Astrocyte (in vitro differentiated cells and primary cell): ENCODE results near the gene ADGRB2. TPM values are rescaled to one million over a fixed set of nuclear protein-coding genes. Genes with fewer than 3 reads are reported as not detected.

ENCODE experiments used
- DNase-seq: peaks from one replicate; pipeline ENCODE4 v3.0.0-alpha.2; 2010; ENCODE audit warnings: low read depth
- FAIRE-seq: peaks from 2 replicates; lab custom pipeline; 2011; peaks lifted over from hg19 to GRCh38; lab: Jason Lieb, UNC
- H2AFZ ChIP-seq: 2 replicates; pipeline ENCODE4 v1.6.0; 2012; ENCODE audit warnings: low read depth, low read length, inconsistent platforms
- H3K27ac ChIP-seq: 2 replicates; pipeline ENCODE4 v1.5.1; 2011; ENCODE audit warnings: low read depth, low read length, inconsistent platforms
- H3K27me3 ChIP-seq: 2 replicates; pipeline ENCODE4 v1.6.0; 2011; ENCODE audit warnings: low read length, inconsistent platforms; ENCODE audit not compliant: insufficient read depth
- H3K36me3 ChIP-seq: 2 replicates; pipeline ENCODE4 v1.5.1; 2011; ENCODE audit warnings: low read length, inconsistent platforms; ENCODE audit not compliant: insufficient read depth
- H3K4me1 ChIP-seq: 2 replicates; pipeline ENCODE4 v1.5.1; 2011; ENCODE audit warnings: low read length, inconsistent platforms; ENCODE audit not compliant: insufficient read depth
- H3K4me2 ChIP-seq: 2 replicates; pipeline ENCODE4 v1.6.0; 2012; ENCODE audit warnings: low read length, inconsistent platforms
- H3K4me3 ChIP-seq: 2 replicates; pipeline ENCODE4 v1.5.1; 2011; ENCODE audit warnings: low read depth, mild to moderate bottlenecking, low read length, inconsistent platforms; ENCODE audit not compliant: insufficient read depth
- H3K79me2 ChIP-seq: 2 replicates; pipeline ENCODE4 v1.6.0; 2012; ENCODE audit warnings: mild to moderate bottlenecking, low read length, inconsistent platforms; ENCODE audit not compliant: insufficient read depth
- H3K9ac ChIP-seq: 2 replicates; pipeline ENCODE4 v1.6.0; 2012; ENCODE audit warnings: mild to moderate bottlenecking, low read length, inconsistent platforms
- H3K9me3 ChIP-seq: 2 replicates; pipeline ENCODE4 v1.5.1; 2012; ENCODE audit warnings: low read depth, mild to moderate bottlenecking, low read length, inconsistent platforms; ENCODE audit not compliant: insufficient read depth
- H4K20me1 ChIP-seq: 2 replicates; pipeline ENCODE4 v1.6.0; 2012; ENCODE audit warnings: low read length, inconsistent platforms; ENCODE audit not compliant: insufficient read depth
- H3K27ac Mint-ChIP-seq: one replicate; pipeline ENCODE4 v1.8.0; 2021; ENCODE audit warnings: mild to moderate bottlenecking, mixed read lengths; ENCODE audit not compliant: unreplicated experiment
- H3K27me3 Mint-ChIP-seq: one replicate; pipeline ENCODE4 v1.8.0; 2021; ENCODE audit warnings: low read depth, mixed read lengths; ENCODE audit not compliant: unreplicated experiment
- H3K36me3 Mint-ChIP-seq: one replicate; pipeline ENCODE4 v1.8.0; 2021; ENCODE audit warnings: low read depth, mixed read lengths; ENCODE audit not compliant: unreplicated experiment
- H3K4me1 Mint-ChIP-seq: one replicate; pipeline ENCODE4 v1.8.0; 2021; ENCODE audit warnings: low read depth, mixed read lengths; ENCODE audit not compliant: unreplicated experiment
- H3K4me3 Mint-ChIP-seq: one replicate; pipeline ENCODE4 v1.8.0; 2021; ENCODE audit warnings: mild to moderate bottlenecking, moderate library complexity, mixed read lengths; ENCODE audit not compliant: unreplicated experiment
- H3K9me3 Mint-ChIP-seq: one replicate; pipeline ENCODE4 v1.8.0; 2021; ENCODE audit warnings: mild to moderate bottlenecking, mixed read lengths; ENCODE audit not compliant: unreplicated experiment
- EZH2 ChIP-seq: IDR thresholded peaks from 2 replicates; pipeline ENCODE4 v1.6.1; 2012; ENCODE audit warnings: mild to moderate bottlenecking, low read length, inconsistent platforms; ENCODE audit not compliant: insufficient read depth
- total RNA-seq: library from RNA; stranded (reverse); gene quantifications from 2 replicates; pipeline ENCODE4 v1.2.1, GENCODE V29; 2021
- TF ChIP-seq, protein P1 (sequence below): IDR thresholded peaks from 2 replicates; pipeline ENCODE4 v1.5.1; 2011; ENCODE audit warnings: low read depth, mild to moderate bottlenecking, inconsistent platforms, low read length, moderate library complexity; ENCODE audit not compliant: insufficient read depth

The ADGRB2 gene
- total RNA-seq, 1 donor from 2014 or later, result 25.8 TPM

- Mint-ChIP-seq H3K4me3 (no peak overlapping the region), H3K4me1 (peaks cover 14% of the 10 kb centered on the region), H3K9me3 (peaks cover 2% of the 10 kb centered on the region), H3K36me3 (peaks cover 5% of the 10 kb centered on the region), H3K27me3 (peaks cover 13% of the 10 kb centered on the region), H3K27ac (no peak overlapping the region)
- Histone ChIP-seq H2AFZ (no peak overlapping the region), H3K79me2 (no peaks in the 10 kb centered on the region), H3K4me3 (no peak overlapping the region), H3K9me3 (no peaks in the 10 kb centered on the region), H3K27ac (no peak overlapping the region), H4K20me1 (peaks cover 8% of the 10 kb centered on the region), H3K36me3 (no peaks in the 10 kb centered on the region), H3K27me3 (no peaks in the 10 kb centered on the region), H3K9ac (no peak overlapping the region), H3K4me2 (no peak overlapping the region), H3K4me1 (peaks cover 9% of the 10 kb centered on the region)
- FAIRE-seq (no peak), DNase-seq (no peak)
- TF ChIP-seq, protein P1, sequence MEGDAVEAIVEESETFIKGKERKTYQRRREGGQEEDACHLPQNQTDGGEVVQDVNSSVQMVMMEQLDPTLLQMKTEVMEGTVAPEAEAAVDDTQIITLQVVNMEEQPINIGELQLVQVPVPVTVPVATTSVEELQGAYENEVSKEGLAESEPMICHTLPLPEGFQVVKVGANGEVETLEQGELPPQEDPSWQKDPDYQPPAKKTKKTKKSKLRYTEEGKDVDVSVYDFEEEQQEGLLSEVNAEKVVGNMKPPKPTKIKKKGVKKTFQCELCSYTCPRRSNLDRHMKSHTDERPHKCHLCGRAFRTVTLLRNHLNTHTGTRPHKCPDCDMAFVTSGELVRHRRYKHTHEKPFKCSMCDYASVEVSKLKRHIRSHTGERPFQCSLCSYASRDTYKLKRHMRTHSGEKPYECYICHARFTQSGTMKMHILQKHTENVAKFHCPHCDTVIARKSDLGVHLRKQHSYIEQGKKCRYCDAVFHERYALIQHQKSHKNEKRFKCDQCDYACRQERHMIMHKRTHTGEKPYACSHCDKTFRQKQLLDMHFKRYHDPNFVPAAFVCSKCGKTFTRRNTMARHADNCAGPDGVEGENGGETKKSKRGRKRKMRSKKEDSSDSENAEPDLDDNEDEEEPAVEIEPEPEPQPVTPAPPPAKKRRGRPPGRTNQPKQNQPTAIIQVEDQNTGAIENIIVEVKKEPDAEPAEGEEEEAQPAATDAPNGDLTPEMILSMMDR, result no peak
- TF ChIP-seq EZH2, result no peak
Observed at GRCh38 chr1:31731049-31731565, 33.0 kb downstream of the ADGRB2 start.

GRCh38 chr1:31730336-31731048 lies 33.6 kb downstream of the ADGRB2 start:
- Histone ChIP-seq H3K9me3 (no peaks in the 10 kb centered on the region), H3K4me1 (peaks cover 11% of the 10 kb centered on the region), H2AFZ (no peak overlapping the region), H3K9ac (no peak overlapping the region), H3K27me3 (no peaks in the 10 kb centered on the region), H3K4me2 (no peak overlapping the region), H3K79me2 (no peaks in the 10 kb centered on the region), H3K36me3 (no peaks in the 10 kb centered on the region), H4K20me1 (peaks cover 4% of the 10 kb centered on the region), H3K4me3 (no peak overlapping the region), H3K27ac (no peak overlapping the region)
- Mint-ChIP-seq H3K36me3 (peaks cover 5% of the 10 kb centered on the region), H3K27ac (no peak overlapping the region), H3K9me3 (peaks cover 2% of the 10 kb centered on the region), H3K4me3 (no peak overlapping the region), H3K4me1 (peaks cover 19% of the 10 kb centered on the region), H3K27me3 (peaks cover 13% of the 10 kb centered on the region)
- DNase-seq, result no peak
- TF ChIP-seq, protein P1, result no peak
- TF ChIP-seq EZH2, result no peak
- no peak for FAIRE-seq

GRCh38 chr1:31727849-31728248 lies 36.3 kb downstream of the ADGRB2 start:
- H3K27ac Mint-ChIP-seq, result no peak overlapping the region
- no peaks in the 10 kb centered on the region for H3K27me3 ChIP-seq
- H3K4me2 ChIP-seq, result no peak overlapping the region
- no peak for FAIRE-seq
- H4K20me1 ChIP-seq, result peaks cover 7% of the 10 kb centered on the region
- peaks cover 2% of the 10 kb centered on the region for H3K9me3 Mint-ChIP-seq
- H3K36me3 Mint-ChIP-seq, result peaks cover 7% of the 10 kb centered on the region
- H3K4me1 Mint-ChIP-seq, result peaks cover 12% of the 10 kb centered on the region
- H3K27ac ChIP-seq, result no peak overlapping the region
- DNase-seq, result no peak
- peaks cover 17% of the 10 kb centered on the region for H3K27me3 Mint-ChIP-seq
- H3K79me2 ChIP-seq, result no peaks in the 10 kb centered on the region
- no peaks in the 10 kb centered on the region for H3K36me3 ChIP-seq
- no peak overlapping the region for H3K9ac ChIP-seq
- H3K4me1 ChIP-seq, result peaks cover 7% of the 10 kb centered on the region
- H3K9me3 ChIP-seq, result no peaks in the 10 kb centered on the region
- TF ChIP-seq, protein P1, result no peak
- no peak for TF ChIP-seq EZH2
- H3K4me3 Mint-ChIP-seq, result no peak overlapping the region
- no peak overlapping the region for H2AFZ ChIP-seq
- H3K4me3 ChIP-seq, result no peak overlapping the region
